Measurements from ENCODE around the gene APOBR. TPM values are rescaled to one million over a fixed set of nuclear protein-coding genes. Genes with fewer than 3 reads are reported as not detected.

Gene APOBR
- total and polyA plus RNA-seq, 9 of the 15 experiments (the other 6 are each of a cell fraction or from before 2014, with no cell fraction given): 0.08 to 6.1 (median 2.8) TPM; not detected in 1

- in situ Hi-C loops (cut with MboI) (loop anchor here (25.0 kb wide), 2 partner anchors 164 to 939 kb away; partner anchors contain the start of gene EIF3C), intact Hi-C loops (cut with micrococcal nuclease) (no loop called here)
- FAIRE-seq (no peak), DNase-seq (ENCODE audit: extremely low read depth in 1 of 4, low spot score in 3 of 4) (no peak), ATAC-seq (no peak)
- BruUV-seq (replicated peaks): no TSS peak
- Histone ChIP-seq H3K36me3 (ENCODE audit: control insufficient read depth, insufficient read depth, low read length) (no peaks in the 10 kb centered on the region), H3K27ac (ENCODE audit: extremely low read depth, low read depth, low read length) (no peak overlapping the region), H3K4me1 (replicated peaks in 1 of 2; ENCODE audit: control insufficient read depth in 2 of 2, insufficient read depth in 2 of 2, low read length in 2 of 2) (peaks cover 0 to 2% of the 10 kb centered on the region in 2 experiments; a peak in 1 of 5 replicates), H3K79me2 (ENCODE audit: control insufficient read depth, insufficient read depth, low read length) (no peaks in the 10 kb centered on the region), H3K27me3 (ENCODE audit: control insufficient read depth in 2 of 2, insufficient read depth in 2 of 2, low read length in 2 of 2) (peaks cover 0 to 21% of the 10 kb centered on the region in 2 experiments; a peak in 4 of 5 replicates), H3K4me3 (no peak overlapping the region), H4K20me1 (replicated peaks; ENCODE audit: control insufficient read depth, insufficient read depth, low read length) (no peaks in the 10 kb centered on the region), H2AFZ (ENCODE audit: low read depth, low read length) (no peak overlapping the region), H3K9ac (ENCODE audit: insufficient read depth in 1 of 2, low read depth in 2 of 2, low read length in 2 of 2) (peak overlapping the region in 1 of 2 experiments; percentile 61; a peak in 1 of 4 replicates), H3K9me3 (replicated peaks; ENCODE audit: control insufficient read depth, insufficient read depth, low read depth, low read length) (no peaks in the 10 kb centered on the region), H3K9me1 (ENCODE audit: control insufficient read depth, insufficient read depth, low read length) (no peaks in the 10 kb centered on the region), H3K4me2 (ENCODE audit: insufficient read depth, low read length) (no peak overlapping the region)
- ChIA-PET POLR2A (no interaction called here), CTCF (ENCODE audit: low intra/inter-chr PET ratio) (interaction anchor here (1.2 to 2.2 kb wide), 2 partner anchors 225 to 231 kb away, joined by 4 to 13 read pairs; no protein-coding TSS in a partner anchor)
- 4% methylated on average over 14 of the region's 14 CpGs for WGBS (ENCODE audit: insufficient coverage, low coverage, missing lambda C conversion rate)
- no peak for TF ChIP-seq SIX5 (IDR thresholded peaks at IDR 0.05; ENCODE audit: borderline replicate concordance in 1 of 2, insufficient read depth in 1 of 2, low read depth in 1 of 2, low read length in 2 of 2)
- TF ChIP-seq ZNF324 (CRISPR knock-in tag; IDR thresholded peaks at IDR 0.05): no peak
- TF ChIP-seq CHD7 (IDR thresholded peaks at IDR 0.05; ENCODE audit: low read depth, low read length): no peak
- TF ChIP-seq HDGF (IDR thresholded peaks at IDR 0.05): no peak
- TF ChIP-seq PHF21A (IDR thresholded peaks at IDR 0.05; ENCODE audit: borderline replicate concordance, low read depth): no peak
- TF ChIP-seq ZNF384 (IDR thresholded peaks at IDR 0.05; ENCODE audit: low read depth, low read length): no peak
- no peak for TF ChIP-seq CHD1 (IDR thresholded peaks at IDR 0.05; ENCODE audit: low read length)
- TF ChIP-seq SRSF1 (IDR thresholded peaks at IDR 0.05; ENCODE audit: low read depth, low read length): no peak
- TF ChIP-seq BCOR (IDR thresholded peaks at IDR 0.05): no peak
- no peak for TF ChIP-seq POLR2G (IDR thresholded peaks at IDR 0.05; ENCODE audit: low read depth, low read length)
- TF ChIP-seq SRSF7 (optimal IDR thresholded peaks at IDR 0.05; ENCODE audit: low read depth, low read length): no peak
- TF ChIP-seq MTA3 (IDR thresholded peaks at IDR 0.05; ENCODE audit: borderline replicate concordance): no peak
These were observed 53.9 kb downstream of the APOBR start for GRCh38 chr16:28548306-28548802.
